GM12878 (cell line): ENCODE data around the gene TMEM217. TPM values are rescaled to one million over a fixed set of nuclear protein-coding genes. Genes with fewer than 3 reads are reported as not detected.

Experiments used
- ATAC-seq: fragments of 200-7000 bp; cut with Tn5 transposase; 3 replicates; pipeline ENCODE4 v1.9.1; 2020; ENCODE audit warnings: mild to moderate bottlenecking, moderate library complexity
- BruUV-seq: library from RNA; stranded (reverse); fragments of 400-500 nt; replicated peaks from 2 replicates; lab custom pipeline; 2021; lab: Mats Ljungman, UMichigan
- CTCF ChIA-PET: fragments of 300-600 bp; sonication (Branson Sonifier 250); formaldehyde crosslinking; extraction: SDS; loops from one replicate; lab custom pipeline; 2021; ENCODE audit warnings: inconsistent platforms; lab: Yijun Ruan, JAX
- POLR2A ChIA-PET: fragments of 350-600 bp; formaldehyde crosslinking; extraction: SDS; loops from one replicate; lab custom pipeline; 2021; ENCODE audit warnings: inconsistent platforms; lab: Charles Lee
- RAD21 ChIA-PET: fragments of 300-600 bp; sonication (Branson Sonifier 250); formaldehyde crosslinking; loops from one replicate; lab custom pipeline; 2023; ENCODE audit warnings: antibody characterized with exemption; ENCODE audit not compliant: unreplicated experiment; lab: Charles Lee
- SMC1A ChIA-PET: fragments of 300-600 bp; sonication (Branson Sonifier 250); formaldehyde crosslinking; loops from one replicate; lab custom pipeline; 2023; ENCODE audit not compliant: unreplicated experiment, uncharacterized antibody; lab: Charles Lee
- DNase-seq: peaks from one replicate; pipeline ENCODE4 v3.0.0-alpha.2; 2011; ENCODE audit warnings: low read depth, low spot score
- FAIRE-seq: peaks from 3 replicates; lab custom pipeline; 2011; peaks lifted over from hg19 to GRCh38; lab: Jason Lieb, UNC
- H2AFZ ChIP-seq: 2 replicates; pipeline ENCODE4 v1.6.0; 2011; ENCODE audit warnings: low read depth, low read length, control low read depth; ENCODE audit not compliant: control insufficient read depth
- H3K27ac ChIP-seq: 2 replicates; pipeline ENCODE4 v1.5.1; 2011; ENCODE audit warnings: control low read depth; ENCODE audit not compliant: control insufficient read depth, insufficient read depth
- H3K27me3 ChIP-seq, 2 experiments: replicated peaks in 1 of 2; 2 replicates each; pipeline versions ENCODE4 v1.6.0 to v1.6.1; 2011; ENCODE audit warnings: low read length in 1 of 2; ENCODE audit not compliant: control insufficient read depth in 2 of 2, insufficient read depth in 2 of 2
- H3K36me3 ChIP-seq, 2 experiments: 2 replicates each; pipeline ENCODE4 v1.5.1; 2011; ENCODE audit warnings: low read length in 1 of 2; ENCODE audit not compliant: control insufficient read depth in 2 of 2, insufficient read depth in 2 of 2
- H3K4me1 ChIP-seq: 2 replicates; pipeline ENCODE4 v1.6.1; 2011; ENCODE audit warnings: mild to moderate bottlenecking, low read length, moderate library complexity, mixed read lengths; ENCODE audit not compliant: control insufficient read depth, insufficient read depth
- H3K4me2 ChIP-seq: 2 replicates; pipeline ENCODE4 v1.6.0; 2011; ENCODE audit warnings: control low read depth; ENCODE audit not compliant: control insufficient read depth, insufficient read depth
- H3K4me3 ChIP-seq: fragments of 200-600 bp; sonication (generic); 2 replicates; pipeline ENCODE4 v1.5.1; 2016
- H3K79me2 ChIP-seq: 2 replicates; pipeline ENCODE4 v1.6.0; 2011; ENCODE audit warnings: low read length; ENCODE audit not compliant: control insufficient read depth, insufficient read depth
- H3K9ac ChIP-seq: 2 replicates; pipeline ENCODE4 v1.8.0; 2011; ENCODE audit warnings: low read length, control low read depth, mixed read lengths; ENCODE audit not compliant: control insufficient read depth, insufficient read depth
- H3K9me3 ChIP-seq: replicated peaks from 3 replicates; pipeline ENCODE4 v1.5.1; 2011; ENCODE audit warnings: mild to moderate bottlenecking, low read length; ENCODE audit not compliant: control insufficient read depth, insufficient read depth
- H4K20me1 ChIP-seq: 2 replicates; pipeline ENCODE4 v1.6.0; 2011; ENCODE audit not compliant: control insufficient read depth, insufficient read depth
- BHLHE40 ChIP-seq, 2 experiments: fragments of 450-650 bp in 1 of 2; IDR thresholded peaks; 2 replicates each; pipeline ENCODE4 v1.6.1; 2011 to 2017; ENCODE audit warnings: low read depth in 2 of 2, borderline replicate concordance in 1 of 2, improper control_type of control experiment in 1 of 2, low read length in 1 of 2, mild to moderate bottlenecking in 1 of 2
- CBX3 ChIP-seq: fragments of 200-600 bp; sonication (generic); IDR thresholded peaks from 2 replicates; pipeline ENCODE4 v1.6.1; 2016; ENCODE audit warnings: low read depth, borderline replicate concordance
- CHD1 ChIP-seq: IDR thresholded peaks from 2 replicates; pipeline ENCODE4 v1.6.1; 2012; ENCODE audit warnings: low read depth, low read length, improper control_type of control experiment
- DPF2 ChIP-seq: fragments of 450-650 bp; IDR thresholded peaks from 2 replicates; pipeline ENCODE4 v1.6.1; 2017; ENCODE audit warnings: mild to moderate bottlenecking
- EZH2 ChIP-seq: IDR thresholded peaks from 2 replicates; pipeline ENCODE4 v1.6.1; 2012; ENCODE audit warnings: low read depth, mild to moderate bottlenecking, control low read depth, inconsistent platforms, low read length, borderline replicate concordance; ENCODE audit not compliant: control insufficient read depth
- JUNB ChIP-seq: IDR thresholded peaks from 2 replicates; pipeline ENCODE4 v1.6.1; 2016; ENCODE audit warnings: antibody characterized with exemption, mild to moderate bottlenecking
- MEF2A ChIP-seq: IDR thresholded peaks from 2 replicates; pipeline ENCODE4 v1.6.1; 2011; ENCODE audit warnings: low read depth, mild to moderate bottlenecking, low read length, moderate library complexity; ENCODE audit not compliant: insufficient read depth
- MYC ChIP-seq: IDR thresholded peaks from 2 replicates; pipeline ENCODE4 v1.6.1; 2011; ENCODE audit warnings: mild to moderate bottlenecking, low read length, moderate library complexity, inconsistent platforms; ENCODE audit not compliant: insufficient read depth, insufficient replicate concordance, insufficient read length, severe bottlenecking
- NFYB ChIP-seq: IDR thresholded peaks from 2 replicates; pipeline ENCODE4 v1.6.1; 2011; ENCODE audit warnings: low read depth, mild to moderate bottlenecking, low read length, improper control_type of control experiment, moderate library complexity; ENCODE audit not compliant: insufficient read depth
- NR2F1 ChIP-seq: fragments of 450-650 bp; conservative IDR thresholded peaks from 2 replicates; pipeline ENCODE4 v1.6.1; 2017; ENCODE audit warnings: mild to moderate bottlenecking
- PBX3 ChIP-seq: IDR thresholded peaks from 2 replicates; pipeline ENCODE4 v1.6.1; 2011; ENCODE audit warnings: mild to moderate bottlenecking, low read depth, low read length, moderate library complexity; ENCODE audit not compliant: insufficient replicate concordance
- PKNOX1 ChIP-seq: fragments of 450-650 bp; IDR thresholded peaks from 2 replicates; pipeline ENCODE4 v1.6.1; 2016; ENCODE audit warnings: mild to moderate bottlenecking
- RAD51 ChIP-seq: fragments of 450-650 bp; IDR thresholded peaks from 2 replicates; pipeline ENCODE4 v1.6.1; 2016; ENCODE audit warnings: moderate library complexity, mild to moderate bottlenecking, inconsistent platforms
- RELA ChIP-seq: fragments of 450-650 bp; IDR thresholded peaks from 2 replicates; pipeline ENCODE4 v1.8.0; 2014; ENCODE audit warnings: borderline replicate concordance; ENCODE audit not compliant: partially characterized antibody
- SIX5 ChIP-seq: IDR thresholded peaks from 2 replicates; pipeline ENCODE4 v1.6.1; 2011; ENCODE audit warnings: mild to moderate bottlenecking, low read depth, low read length, moderate library complexity; ENCODE audit not compliant: severe bottlenecking
- WGBS: methylation state at CpG from one replicate; pipeline ENCODE4 v1.1.6; 2016; ENCODE audit warnings: low lambda C conversion rate; ENCODE audit not compliant: insufficient replicate concordance, insufficient coverage; ENCODE audit errors: missing lambda C conversion rate; 5-methylcytosine and 5-hydroxymethylcytosine counted together
- in situ Hi-C: fragments of 300-500 bp; cut with MboI; formaldehyde crosslinking; loops from 9 replicates; pipeline ENCODE4 v1.14.3; 2018; ENCODE audit warnings: mixed read lengths
- intact Hi-C: fragments of 100-400 bp; cut with micrococcal nuclease; formaldehyde crosslinking; loops from one replicate; pipeline ENCODE4 v1.14.2; 2022; ENCODE audit not compliant: unreplicated experiment
- polyA plus RNA-seq, 11 experiments: library from polyadenylated mRNA; depleted of rRNA in 4 of 11; unstranded in 6 of 11; stranded (reverse) in 5 of 11; fragments of >200 nt; fragmentation: Nextera tagmentation in 4 of 11; fragmentation: Illumina TruSeq in 1 of 11; extraction: Ambion mirVana in 4 of 11; extraction: Trizol in 1 of 11; gene quantifications; 1 replicate in 1 of 11; 2 replicates in 10 of 11; pipeline versions ENCODE4 v1.2.1 to v1.2.3, GENCODE V29; 2011 to 2016; ENCODE audit warnings: inconsistent platforms in 2 of 11, missing spikeins in 2 of 11, low read depth in 1 of 11
- total RNA-seq, 4 experiments: library from RNA; depleted of rRNA in 3 of 4; stranded (reverse); fragments of >200 nt in 3 of 4; fragmentation: Illumina TruSeq in 1 of 4; extraction: Trizol in 1 of 4; gene quantifications; 2 replicates each; pipeline versions ENCODE4 v1.2.1 to v1.2.3, GENCODE V29; 2013 to 2021
- TF ChIP-seq, protein P1 (sequence below): fragments of 450-650 bp; IDR thresholded peaks from 2 replicates; pipeline ENCODE4 v1.6.1; 2017; ENCODE audit warnings: low read depth, mild to moderate bottlenecking, moderate library complexity
- TF ChIP-seq, protein P2 (sequence below): fragments of 150-350 bp; IDR thresholded peaks from 2 replicates; pipeline ENCODE4 v1.6.1; 2014; ENCODE audit warnings: mild to moderate bottlenecking, low read depth, low read length

TMEM217 gene
- total and polyA plus RNA-seq, 10 of the 15 experiments (the other 5 are each of a cell fraction or from before 2014, with no cell fraction given) = 1.3 to 4.5 (median 2.3) TPM

GRCh38 chr6:37306624-37307222 is 48.8 kb upstream of the TMEM217 start:
- Histone ChIP-seq H2AFZ (no peak overlapping the region), H3K9me3 (no peaks in the 10 kb centered on the region), H4K20me1 (no peaks in the 10 kb centered on the region), H3K27ac (peak overlapping the region; percentile 48), H3K27me3 (no peaks in the 10 kb centered on the region), H3K36me3 (peaks cover 0 to 6% of the 10 kb centered on the region in 2 experiments; a peak in 2 of 4 replicates), H3K79me2 (no peaks in the 10 kb centered on the region), H3K9ac (no peak overlapping the region), H3K4me2 (no peak overlapping the region), H3K4me1 (peaks cover 5% of the 10 kb centered on the region), H3K4me3 (no peak overlapping the region)
- peak; percentile 54 for ATAC-seq
- in situ Hi-C loops = no loop called here
- RAD21 ChIA-PET = interaction anchor here (0.9 to 1.2 kb wide), 3 partner anchors 8 to 81 kb away, joined by 3 to 5 read pairs (median 4); no protein-coding TSS in a partner anchor
- no peak for DNase-seq
- BruUV-seq = no TSS peak
- no peak for FAIRE-seq
- SMC1A ChIA-PET = interaction anchor here (1.2 to 1.5 kb wide), 2 partner anchors 8 to 83 kb away, joined by 7 to 9 read pairs; no protein-coding TSS in a partner anchor
- intact Hi-C loops = no loop called here
- POLR2A ChIA-PET = interaction anchor here (1.3 kb wide), 1 partner anchor 14 kb away, joined by 3 read pairs; no protein-coding TSS in a partner anchor
- 64% methylated on average over 4 of the region's 4 CpGs for WGBS
- CTCF ChIA-PET = interaction anchor here (0.6 to 8.6 kb wide), 9 partner anchors 10 to 275 kb away, joined by 3 to 112 read pairs (median 4); partner anchors contain the start of genes TBC1D22B and TMEM217
- TF ChIP-seq MYC (no peak), PKNOX1 (peak; percentile 92), DPF2 (no peak), SIX5 (no peak), CHD1 (no peak), PBX3 (peak; percentile 10), CBX3 (no peak), EZH2 (no peak), MEF2A (0 out of 2 replicates have a peak, but pooled peaks have one; percentile 36), NFYB (no peak), BHLHE40 (IDR thresholded peaks at IDR 0.05; ENCODE audit: borderline replicate concordance in 1 of 2, low read depth in 2 of 2, low read length in 1 of 2) (no peak), JUNB (no peak), RAD51 (no peak), NR2F1 (no peak), RELA (no peak)
- TF ChIP-seq, protein P1, sequence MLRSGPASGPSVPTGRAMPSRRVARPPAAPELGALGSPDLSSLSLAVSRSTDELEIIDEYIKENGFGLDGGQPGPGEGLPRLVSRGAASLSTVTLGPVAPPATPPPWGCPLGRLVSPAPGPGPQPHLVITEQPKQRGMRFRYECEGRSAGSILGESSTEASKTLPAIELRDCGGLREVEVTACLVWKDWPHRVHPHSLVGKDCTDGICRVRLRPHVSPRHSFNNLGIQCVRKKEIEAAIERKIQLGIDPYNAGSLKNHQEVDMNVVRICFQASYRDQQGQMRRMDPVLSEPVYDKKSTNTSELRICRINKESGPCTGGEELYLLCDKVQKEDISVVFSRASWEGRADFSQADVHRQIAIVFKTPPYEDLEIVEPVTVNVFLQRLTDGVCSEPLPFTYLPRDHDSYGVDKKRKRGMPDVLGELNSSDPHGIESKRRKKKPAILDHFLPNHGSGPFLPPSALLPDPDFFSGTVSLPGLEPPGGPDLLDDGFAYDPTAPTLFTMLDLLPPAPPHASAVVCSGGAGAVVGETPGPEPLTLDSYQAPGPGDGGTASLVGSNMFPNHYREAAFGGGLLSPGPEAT = peak; percentile 41; the same call in 1 of the 2 replicates
- TF ChIP-seq, protein P2, sequence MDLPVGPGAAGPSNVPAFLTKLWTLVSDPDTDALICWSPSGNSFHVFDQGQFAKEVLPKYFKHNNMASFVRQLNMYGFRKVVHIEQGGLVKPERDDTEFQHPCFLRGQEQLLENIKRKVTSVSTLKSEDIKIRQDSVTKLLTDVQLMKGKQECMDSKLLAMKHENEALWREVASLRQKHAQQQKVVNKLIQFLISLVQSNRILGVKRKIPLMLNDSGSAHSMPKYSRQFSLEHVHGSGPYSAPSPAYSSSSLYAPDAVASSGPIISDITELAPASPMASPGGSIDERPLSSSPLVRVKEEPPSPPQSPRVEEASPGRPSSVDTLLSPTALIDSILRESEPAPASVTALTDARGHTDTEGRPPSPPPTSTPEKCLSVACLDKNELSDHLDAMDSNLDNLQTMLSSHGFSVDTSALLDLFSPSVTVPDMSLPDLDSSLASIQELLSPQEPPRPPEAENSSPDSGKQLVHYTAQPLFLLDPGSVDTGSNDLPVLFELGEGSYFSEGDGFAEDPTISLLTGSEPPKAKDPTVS = no peak
